ENCODE measurements around the gene GATA6.

GATA6 gene

GRCh38 chr18:22165603-22166068 lies 3.8 kb upstream of the GATA6 start:
- no peak for TF ChIP-seq RAD21 (IDR thresholded peaks at IDR 0.05; ENCODE audit: low read depth)
- no peak for TF ChIP-seq CEBPB (IDR thresholded peaks at IDR 0.05)
- no peak for TF ChIP-seq TEAD4 (IDR thresholded peaks at IDR 0.05)
- TF ChIP-seq USF1 (IDR thresholded peaks at IDR 0.05) = no peak
- no peak for TF ChIP-seq CREB1 (IDR thresholded peaks at IDR 0.05; ENCODE audit: low read depth)
- no peak for TF ChIP-seq YY1 (IDR thresholded peaks at IDR 0.05; ENCODE audit: low read depth)
- no peak for TF ChIP-seq REST (IDR thresholded peaks at IDR 0.05; ENCODE audit: low read depth)
- no peak for TF ChIP-seq NFIC (IDR thresholded peaks at IDR 0.05)
- no peak for TF ChIP-seq FOXM1 (IDR thresholded peaks at IDR 0.05; ENCODE audit: borderline replicate concordance, low read depth)
- no peak for TF ChIP-seq MAX (IDR thresholded peaks at IDR 0.05)
- no peak for TF ChIP-seq TCF12 (IDR thresholded peaks at IDR 0.05; ENCODE audit: low read depth)
- TF ChIP-seq ZBTB7A (IDR thresholded peaks at IDR 0.05; ENCODE audit: low read depth) = no peak
- no peak for TF ChIP-seq EP300 (IDR thresholded peaks at IDR 0.05; ENCODE audit: borderline replicate concordance)

GRCh38 chr18:22166069-22166950 lies 3.1 kb upstream of the GATA6 start:
- TF ChIP-seq FOXM1 (IDR thresholded peaks at IDR 0.05; ENCODE audit: borderline replicate concordance, low read depth) (no peak), RAD21 (IDR thresholded peaks at IDR 0.05; ENCODE audit: low read depth) (no peak), NFIC (IDR thresholded peaks at IDR 0.05) (no peak), TEAD4 (IDR thresholded peaks at IDR 0.05) (no peak), YY1 (IDR thresholded peaks at IDR 0.05; ENCODE audit: low read depth) (no peak)

GRCh38 chr18:22167091-22167470 lies 2.3 kb upstream of the GATA6 start:
- TF ChIP-seq CEBPB (IDR thresholded peaks at IDR 0.05) (no peak), TAF1 (IDR thresholded peaks at IDR 0.05; ENCODE audit: low read depth) (no peak), CREB1 (IDR thresholded peaks at IDR 0.05; ENCODE audit: low read depth) (no peak), REST (IDR thresholded peaks at IDR 0.05; ENCODE audit: low read depth) (no peak), MAX (IDR thresholded peaks at IDR 0.05) (no peak), EGR1 (IDR thresholded peaks at IDR 0.05) (no peak), YY1 (IDR thresholded peaks at IDR 0.05; ENCODE audit: low read depth) (no peak), RAD21 (IDR thresholded peaks at IDR 0.05; ENCODE audit: low read depth) (no peak), ZBTB7A (IDR thresholded peaks at IDR 0.05; ENCODE audit: low read depth) (no peak), USF1 (IDR thresholded peaks at IDR 0.05) (no peak), TEAD4 (IDR thresholded peaks at IDR 0.05) (no peak), NFIC (IDR thresholded peaks at IDR 0.05) (no peak), TCF12 (IDR thresholded peaks at IDR 0.05; ENCODE audit: low read depth) (no peak), EP300 (IDR thresholded peaks at IDR 0.05; ENCODE audit: borderline replicate concordance) (no peak), FOXM1 (IDR thresholded peaks at IDR 0.05; ENCODE audit: borderline replicate concordance, low read depth) (no peak)

- TF ChIP-seq YY1 (IDR thresholded peaks at IDR 0.05; ENCODE audit: low read depth) (no peak), USF1 (IDR thresholded peaks at IDR 0.05) (no peak), FOXM1 (IDR thresholded peaks at IDR 0.05; ENCODE audit: borderline replicate concordance, low read depth) (no peak), NFIC (IDR thresholded peaks at IDR 0.05) (no peak), EP300 (IDR thresholded peaks at IDR 0.05; ENCODE audit: borderline replicate concordance) (no peak), ZBTB7A (IDR thresholded peaks at IDR 0.05; ENCODE audit: low read depth) (no peak), TCF12 (IDR thresholded peaks at IDR 0.05; ENCODE audit: low read depth) (no peak), TEAD4 (IDR thresholded peaks at IDR 0.05) (no peak), EGR1 (IDR thresholded peaks at IDR 0.05) (no peak), CREB1 (IDR thresholded peaks at IDR 0.05; ENCODE audit: low read depth) (no peak), RAD21 (IDR thresholded peaks at IDR 0.05; ENCODE audit: low read depth) (no peak), MAX (IDR thresholded peaks at IDR 0.05) (no peak), CEBPB (IDR thresholded peaks at IDR 0.05) (no peak), REST (IDR thresholded peaks at IDR 0.05; ENCODE audit: low read depth) (no peak), TAF1 (IDR thresholded peaks at IDR 0.05; ENCODE audit: low read depth) (no peak)
Observed at GRCh38 chr18:22167471-22168241, 1.7 kb upstream of the GATA6 start.
